ENCODE measurements around the gene ERBB4. TPM values are rescaled to one million over a fixed set of nuclear protein-coding genes. Genes with fewer than 3 reads are reported as not detected.
"Not testable (repeated sequence)": the region's sequence is repeated elsewhere in the genome, so short reads cannot be mapped to it uniquely, and the experiment has no call there.

Gene ERBB4
- total RNA-seq, 3 donors from 2014 or later = 1.6 to 53.1 (median 18.4) TPM

- no peak for TF ChIP-seq POLR2A (IDR thresholded peaks at IDR 0.05)
- no peak for TF ChIP-seq POLR2AphosphoS5 (IDR thresholded peaks at IDR 0.05)
- TF ChIP-seq CTCF (IDR thresholded peaks at IDR 0.05) = no peak
- no peak for DNase-seq (ENCODE audit: low spot score in 2 of 2)
- H3K4me3 ChIP-seq = no peak overlapping the region
Observed at GRCh38 chr2:212107989-212108388, 430.6 kb downstream of the ERBB4 start.

GRCh38 chr2:212107014-212107413 lies 431.6 kb downstream of the ERBB4 start:
- no peak for DNase-seq (ENCODE audit: low spot score in 2 of 2)
- intact Hi-C loops (cut with DNase I; ENCODE audit: low total_unique reads) = loop anchor here (10.0 kb wide), 1 partner anchor 562 kb away; no protein-coding TSS in a partner anchor
- no peaks in the 10 kb centered on the region for H3K27me3 ChIP-seq
- H3K4me1 ChIP-seq = no peaks in the 10 kb centered on the region
- TF ChIP-seq CTCF (IDR thresholded peaks at IDR 0.05) (no peak), POLR2AphosphoS5 (IDR thresholded peaks at IDR 0.05) (no peak), POLR2A (IDR thresholded peaks at IDR 0.05) (no peak)
- H3K4me3 ChIP-seq = no peak overlapping the region
- peaks cover 5 to 10% of the 10 kb centered on the region in 2 donors for H3K9me3 ChIP-seq
- no peak overlapping the region for H3K27ac ChIP-seq
- H3K36me3 ChIP-seq = no peaks in the 10 kb centered on the region

More at GRCh38 chr2:212107989-212108388, 430.6 kb downstream of the ERBB4 start:
- no peak overlapping the region for H3K27ac ChIP-seq
- H3K27me3 ChIP-seq = no peaks in the 10 kb centered on the region
- H3K4me1 ChIP-seq = no peaks in the 10 kb centered on the region
- peaks cover 5 to 10% of the 10 kb centered on the region in 2 donors for H3K9me3 ChIP-seq
- intact Hi-C loops (cut with DNase I; ENCODE audit: low total_unique reads) = loop anchor here (10.0 kb wide), 1 partner anchor 563 kb away; no protein-coding TSS in a partner anchor
- H3K36me3 ChIP-seq = no peaks in the 10 kb centered on the region

- not testable (repeated sequence) for H3K4me1 ChIP-seq; H3K4me3 ChIP-seq; H3K36me3 ChIP-seq; H3K27ac ChIP-seq; H3K27me3 ChIP-seq; H3K9me3 ChIP-seq; DNase-seq (ENCODE audit: low spot score in 2 of 2)
- intact Hi-C loops (cut with DNase I; ENCODE audit: low total_unique reads) = loop anchor here (10.0 kb wide), 1 partner anchor 562 kb away; no protein-coding TSS in a partner anchor
Observed at GRCh38 chr2:212106536-212106935, 432.1 kb downstream of the ERBB4 start.

- no peak for TF ChIP-seq CTCF (IDR thresholded peaks at IDR 0.05)
- TF ChIP-seq POLR2AphosphoS5 (IDR thresholded peaks at IDR 0.05) = no peak
- TF ChIP-seq POLR2A (IDR thresholded peaks at IDR 0.05) = no peak
- H3K36me3 ChIP-seq = no peaks in the 10 kb centered on the region
- no peaks in the 10 kb centered on the region for H3K27me3 ChIP-seq
- no peak for DNase-seq (ENCODE audit: low spot score in 2 of 2)
- intact Hi-C loops (cut with DNase I; ENCODE audit: low total_unique reads) = loop anchor here (10.0 kb wide), 1 partner anchor 555 kb away; no protein-coding TSS in a partner anchor
- no peak overlapping the region for H3K4me3 ChIP-seq
- H3K9me3 ChIP-seq = no peaks in the 10 kb centered on the region
- H3K27ac ChIP-seq = no peak overlapping the region
- H3K4me1 ChIP-seq = no peaks in the 10 kb centered on the region
Observed at GRCh38 chr2:212099658-212100057, 438.9 kb downstream of the ERBB4 start.

GRCh38 chr2:212098966-212099365 lies 439.6 kb downstream of the ERBB4 start:
- DNase-seq (ENCODE audit: low spot score in 2 of 2) = no peak
- intact Hi-C loops (cut with DNase I; ENCODE audit: low total_unique reads) = no loop called here
- Histone ChIP-seq H3K9me3 (no peaks in the 10 kb centered on the region), H3K36me3 (no peaks in the 10 kb centered on the region), H3K27ac (no peak overlapping the region), H3K4me3 (no peak overlapping the region), H3K4me1 (no peaks in the 10 kb centered on the region), H3K27me3 (no peaks in the 10 kb centered on the region)
- TF ChIP-seq CTCF (IDR thresholded peaks at IDR 0.05) = no peak
- TF ChIP-seq POLR2AphosphoS5 (IDR thresholded peaks at IDR 0.05) = no peak
- no peak for TF ChIP-seq POLR2A (IDR thresholded peaks at IDR 0.05)

GRCh38 chr2:212097001-212097400 lies 441.6 kb downstream of the ERBB4 start:
- TF ChIP-seq CTCF (IDR thresholded peaks at IDR 0.05) = no peak

More at GRCh38 chr2:212097001-212097400, 441.6 kb downstream of the ERBB4 start:
- Histone ChIP-seq H3K27ac (no peak overlapping the region), H3K4me1 (no peaks in the 10 kb centered on the region), H3K27me3 (no peaks in the 10 kb centered on the region), H3K9me3 (no peaks in the 10 kb centered on the region), H3K4me3 (no peak overlapping the region), H3K36me3 (no peaks in the 10 kb centered on the region)
- intact Hi-C loops (cut with DNase I; ENCODE audit: low total_unique reads) = no loop called here
- no peak for DNase-seq (ENCODE audit: low spot score in 2 of 2)

All from breast epithelium (tissue), 4 donors.